ENCODE measurements around the gene SPI1. TPM values are rescaled to one million over a fixed set of nuclear protein-coding genes. Genes with fewer than 3 reads are reported as not detected.
A peak's percentile ranks its signal among the peaks of the same experiment; 100 is the strongest.

The SPI1 gene
- total RNA-seq, 1 experiment from 2014 or later: not detected

DNA sequence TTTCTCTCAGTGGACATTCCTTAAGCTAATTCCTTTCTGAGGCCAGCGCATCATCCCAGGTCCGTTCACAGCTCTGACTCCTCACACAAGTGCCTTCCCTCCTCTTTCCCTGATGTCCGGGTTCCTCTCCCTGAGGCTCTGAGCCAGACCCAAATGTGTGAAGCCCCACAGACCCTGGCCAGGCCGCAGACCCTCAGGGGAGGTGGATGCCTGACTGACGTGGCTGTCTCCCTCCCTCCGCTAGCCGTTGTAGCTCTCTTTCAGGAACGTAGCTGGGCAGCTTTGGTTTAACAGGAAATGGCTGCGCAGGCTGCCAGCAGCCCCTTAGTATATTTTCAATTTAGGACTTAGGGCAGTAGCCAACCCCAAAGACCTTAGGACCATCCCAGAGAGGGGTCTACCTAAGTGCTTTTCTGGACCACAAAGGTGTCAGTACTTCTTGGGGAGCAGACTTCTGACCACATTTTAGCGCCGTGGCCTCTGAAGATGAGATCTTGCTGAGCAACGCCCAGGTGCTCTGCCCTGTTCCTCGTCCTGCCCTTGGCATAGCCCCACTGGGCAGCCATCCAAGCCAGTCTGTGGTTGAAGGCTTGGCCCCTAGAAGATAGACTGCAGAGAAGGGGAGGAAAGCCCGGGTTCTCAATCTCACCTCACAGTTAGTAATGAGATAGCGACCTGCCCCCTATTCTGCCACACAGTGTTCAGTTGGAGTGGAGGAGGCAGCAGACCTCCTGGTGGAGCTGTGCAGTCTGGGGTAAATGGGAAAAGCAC, 52.9 kb downstream of the SPI1 start:
- Histone ChIP-seq H3K4me2 (ENCODE audit: insufficient read depth, insufficient read length, low read length) (no peak overlapping the region), H3K23ac (ENCODE audit: insufficient read length, low read depth, low read length) (no peak overlapping the region), H3K4ac (ENCODE audit: low read depth, low read length) (no peak overlapping the region), H3K27ac (ENCODE audit: insufficient read length, low read depth, low read length) (no peak overlapping the region), H3K4me1 (ENCODE audit: insufficient read depth, low read length) (no peaks in the 10 kb centered on the region), H3K18ac (ENCODE audit: insufficient read length, low read depth, low read length) (no peak overlapping the region), H2BK5ac (ENCODE audit: insufficient read length, low read length) (no peak overlapping the region), H4K91ac (ENCODE audit: insufficient read length, low read depth, low read length) (no peak overlapping the region), H3K9ac (ENCODE audit: extremely low read depth, insufficient read length, low read length) (no peak overlapping the region), H2BK15ac (ENCODE audit: low read depth, low read length) (no peak overlapping the region), H3K56ac (ENCODE audit: insufficient read length, low read depth, low read length) (no peak overlapping the region), H4K8ac (replicated peaks; ENCODE audit: insufficient read length, low read depth, low read length) (no peak overlapping the region), H2AFZ (ENCODE audit: low read length) (no peak overlapping the region), H4K20me1 (ENCODE audit: control insufficient read depth, insufficient read depth, insufficient read length) (no peaks in the 10 kb centered on the region), H3K9me3 (ENCODE audit: control insufficient read depth, low read depth, low read length) (no peaks in the 10 kb centered on the region), H2BK120ac (ENCODE audit: low read depth, low read length, poor library complexity, severe bottlenecking) (no peak overlapping the region), H3K27me3 (ENCODE audit: insufficient read depth, low read length) (no peaks in the 10 kb centered on the region), H2BK12ac (ENCODE audit: insufficient read length, low read depth, low read length) (no peak overlapping the region), H3K79me1 (ENCODE audit: insufficient read depth, low read depth, low read length, poor library complexity, severe bottlenecking) (no peaks in the 10 kb centered on the region), H2AK5ac (ENCODE audit: insufficient read length, low read length) (no peak overlapping the region), H3T11ph (ENCODE audit: low read length) (no peak overlapping the region), H3K23me2 (ENCODE audit: insufficient read length, low read depth, low read length, poor library complexity, severe bottlenecking) (no peaks in the 10 kb centered on the region), H4K5ac (ENCODE audit: insufficient read length, low read depth, low read length) (no peak overlapping the region), H3K79me2 (ENCODE audit: insufficient read depth, low read length) (no peaks in the 10 kb centered on the region), H3K14ac (ENCODE audit: insufficient read depth, low read length) (no peak overlapping the region), H2BK20ac (ENCODE audit: low read depth, low read length, poor library complexity, severe bottlenecking) (no peak overlapping the region)
- peak overlapping the region in 1 of 3 experiments; percentile 39; a peak in 4 of 7 replicates for H3K27ac Mint-ChIP-seq
- H3K4me3 Mint-ChIP-seq: no peak overlapping the region
- H3K27me3 Mint-ChIP-seq (ENCODE audit: low read depth): no peaks in the 10 kb centered on the region
- H3K36me3 Mint-ChIP-seq (ENCODE audit: insufficient read depth in 1 of 3, low read depth in 3 of 3): peaks cover 5 to 42% (median 34%) of the 10 kb centered on the region in 3 experiments; a peak in 5 of 7 replicates
- TF ChIP-seq, protein P1, sequence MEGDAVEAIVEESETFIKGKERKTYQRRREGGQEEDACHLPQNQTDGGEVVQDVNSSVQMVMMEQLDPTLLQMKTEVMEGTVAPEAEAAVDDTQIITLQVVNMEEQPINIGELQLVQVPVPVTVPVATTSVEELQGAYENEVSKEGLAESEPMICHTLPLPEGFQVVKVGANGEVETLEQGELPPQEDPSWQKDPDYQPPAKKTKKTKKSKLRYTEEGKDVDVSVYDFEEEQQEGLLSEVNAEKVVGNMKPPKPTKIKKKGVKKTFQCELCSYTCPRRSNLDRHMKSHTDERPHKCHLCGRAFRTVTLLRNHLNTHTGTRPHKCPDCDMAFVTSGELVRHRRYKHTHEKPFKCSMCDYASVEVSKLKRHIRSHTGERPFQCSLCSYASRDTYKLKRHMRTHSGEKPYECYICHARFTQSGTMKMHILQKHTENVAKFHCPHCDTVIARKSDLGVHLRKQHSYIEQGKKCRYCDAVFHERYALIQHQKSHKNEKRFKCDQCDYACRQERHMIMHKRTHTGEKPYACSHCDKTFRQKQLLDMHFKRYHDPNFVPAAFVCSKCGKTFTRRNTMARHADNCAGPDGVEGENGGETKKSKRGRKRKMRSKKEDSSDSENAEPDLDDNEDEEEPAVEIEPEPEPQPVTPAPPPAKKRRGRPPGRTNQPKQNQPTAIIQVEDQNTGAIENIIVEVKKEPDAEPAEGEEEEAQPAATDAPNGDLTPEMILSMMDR (conservative IDR thresholded peaks at IDR 0.05): no peak
- no peaks in the 10 kb centered on the region for H3K9me3 Mint-ChIP-seq
- no peak for DNase-seq
- no CpG with 5 or more reads among the region's 15 CpGs for WGBS (ENCODE audit: extremely low coverage, insufficient read length, low lambda C conversion rate)
- no peaks in the 10 kb centered on the region for H3K4me1 Mint-ChIP-seq
